Fibroblast of villous mesenchyme (primary cell): ENCODE measurements around the gene LCLAT1. TPM values are rescaled to one million over a fixed set of nuclear protein-coding genes. Genes with fewer than 3 reads are reported as not detected.

Source experiments
- DNase-seq: peaks from one replicate; pipeline ENCODE4 v3.0.0-alpha.2; 2010; ENCODE audit warnings: low read depth
- H3K4me3 ChIP-seq: 2 replicates; pipeline ENCODE4 v1.5.1; 2011; ENCODE audit warnings: low read depth, mild to moderate bottlenecking, low read length
- total RNA-seq: library from RNA; depleted of rRNA; stranded (reverse); fragments of >200 nt; gene quantifications from 2 replicates; pipeline ENCODE4 v1.2.3, GENCODE V29; 2012
- TF ChIP-seq, protein P1 (sequence below): IDR thresholded peaks from 2 replicates; pipeline ENCODE4 v1.5.1; 2012; ENCODE audit warnings: low read depth, mild to moderate bottlenecking, low read length; ENCODE audit not compliant: insufficient read depth

The LCLAT1 gene
- total RNA-seq, 1 donor: 50.1 TPM

DNA sequence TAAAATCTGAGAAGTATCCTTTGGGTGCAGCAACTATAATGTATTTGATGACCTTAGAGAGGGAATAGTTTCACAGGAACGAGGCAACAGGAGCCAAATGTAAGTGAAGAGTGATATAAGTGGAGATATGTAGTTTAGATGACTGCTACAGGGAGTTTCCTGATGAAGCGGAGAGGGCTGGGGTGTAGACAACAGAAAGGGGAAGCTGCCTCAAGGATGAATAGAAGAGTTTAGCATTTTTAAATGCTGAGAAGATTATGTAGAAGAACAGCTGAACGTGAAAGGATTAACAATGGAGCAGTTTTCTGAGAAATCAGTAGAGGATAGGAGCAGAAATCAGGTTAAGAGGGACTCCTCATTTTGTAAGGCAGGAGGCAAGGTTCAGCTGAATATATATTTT, 133.3 kb downstream of the LCLAT1 start:
- no peak for DNase-seq
- no peak overlapping the region for H3K4me3 ChIP-seq
- TF ChIP-seq, protein P1, sequence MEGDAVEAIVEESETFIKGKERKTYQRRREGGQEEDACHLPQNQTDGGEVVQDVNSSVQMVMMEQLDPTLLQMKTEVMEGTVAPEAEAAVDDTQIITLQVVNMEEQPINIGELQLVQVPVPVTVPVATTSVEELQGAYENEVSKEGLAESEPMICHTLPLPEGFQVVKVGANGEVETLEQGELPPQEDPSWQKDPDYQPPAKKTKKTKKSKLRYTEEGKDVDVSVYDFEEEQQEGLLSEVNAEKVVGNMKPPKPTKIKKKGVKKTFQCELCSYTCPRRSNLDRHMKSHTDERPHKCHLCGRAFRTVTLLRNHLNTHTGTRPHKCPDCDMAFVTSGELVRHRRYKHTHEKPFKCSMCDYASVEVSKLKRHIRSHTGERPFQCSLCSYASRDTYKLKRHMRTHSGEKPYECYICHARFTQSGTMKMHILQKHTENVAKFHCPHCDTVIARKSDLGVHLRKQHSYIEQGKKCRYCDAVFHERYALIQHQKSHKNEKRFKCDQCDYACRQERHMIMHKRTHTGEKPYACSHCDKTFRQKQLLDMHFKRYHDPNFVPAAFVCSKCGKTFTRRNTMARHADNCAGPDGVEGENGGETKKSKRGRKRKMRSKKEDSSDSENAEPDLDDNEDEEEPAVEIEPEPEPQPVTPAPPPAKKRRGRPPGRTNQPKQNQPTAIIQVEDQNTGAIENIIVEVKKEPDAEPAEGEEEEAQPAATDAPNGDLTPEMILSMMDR: no peak

DNA sequence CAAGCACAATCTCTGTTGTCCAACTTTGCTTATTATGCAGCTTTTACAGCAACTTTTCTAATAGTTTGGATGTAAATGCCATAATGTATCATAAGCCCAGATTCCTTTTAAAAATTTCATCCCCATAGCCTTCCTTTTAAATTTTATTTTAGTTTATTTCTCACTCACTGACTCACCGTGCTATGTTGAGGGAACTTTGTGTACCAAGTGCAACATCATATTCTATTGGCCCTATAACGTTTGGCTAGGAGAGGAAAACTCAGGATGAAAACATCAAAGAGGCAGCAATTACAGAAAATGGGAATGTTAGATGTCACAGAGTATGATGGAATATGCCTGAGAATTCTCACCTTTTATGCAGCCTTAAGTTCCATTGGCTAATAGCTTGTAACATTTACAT, 135.5 kb downstream of the LCLAT1 start:
- TF ChIP-seq, protein P1: no peak
- no peak overlapping the region for H3K4me3 ChIP-seq
- DNase-seq: no peak

DNA sequence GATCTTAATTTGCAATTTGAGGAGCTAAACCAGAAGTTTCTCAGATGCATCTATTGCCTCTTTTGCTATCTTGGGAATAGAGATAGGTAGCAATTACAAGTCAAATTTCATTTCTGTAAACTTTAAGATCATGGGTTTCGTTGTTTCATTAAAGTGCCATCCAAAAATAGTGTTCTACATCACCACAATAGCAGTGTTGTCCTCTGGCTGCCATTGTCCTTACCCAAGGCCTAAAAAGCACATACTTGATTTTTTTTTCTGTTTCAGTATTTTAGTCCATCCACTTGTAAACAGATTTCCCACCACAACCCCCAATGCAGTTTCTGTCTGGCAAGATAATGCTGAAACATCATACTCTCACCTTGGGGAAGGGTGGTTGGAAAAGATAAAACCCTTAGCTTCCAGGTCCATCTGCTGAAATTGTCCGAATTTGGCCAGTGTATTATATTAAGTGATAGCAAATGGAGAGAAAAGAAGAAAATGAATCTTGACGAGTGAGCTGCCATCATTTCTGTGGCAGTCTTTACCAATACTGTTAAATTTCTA, 136.2 kb downstream of the LCLAT1 start:
- H3K4me3 ChIP-seq: no peak overlapping the region
- DNase-seq: no peak
- TF ChIP-seq, protein P1: no peak

DNA sequence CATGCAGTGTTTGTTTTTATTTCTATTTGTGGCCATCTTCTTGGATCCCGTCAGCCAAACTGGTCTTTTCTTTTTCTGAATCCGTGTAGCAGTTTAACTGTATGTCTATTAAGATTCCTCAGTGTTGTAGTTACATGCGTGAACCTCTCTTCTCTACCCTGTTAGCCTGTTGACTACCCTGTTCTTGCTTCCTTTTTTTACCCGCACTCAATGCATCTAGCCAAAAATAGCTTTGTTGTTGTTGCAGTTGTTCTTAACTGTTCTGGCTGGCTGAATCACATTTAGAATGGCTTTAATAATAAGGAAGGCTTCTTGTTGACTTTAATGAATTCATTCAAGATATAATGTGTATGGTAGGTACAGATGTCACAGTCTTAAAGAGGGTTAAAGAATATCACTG, 137.1 kb downstream of the LCLAT1 start:
- DNase-seq: no peak
- no peak overlapping the region for H3K4me3 ChIP-seq
- TF ChIP-seq, protein P1: no peak

DNA sequence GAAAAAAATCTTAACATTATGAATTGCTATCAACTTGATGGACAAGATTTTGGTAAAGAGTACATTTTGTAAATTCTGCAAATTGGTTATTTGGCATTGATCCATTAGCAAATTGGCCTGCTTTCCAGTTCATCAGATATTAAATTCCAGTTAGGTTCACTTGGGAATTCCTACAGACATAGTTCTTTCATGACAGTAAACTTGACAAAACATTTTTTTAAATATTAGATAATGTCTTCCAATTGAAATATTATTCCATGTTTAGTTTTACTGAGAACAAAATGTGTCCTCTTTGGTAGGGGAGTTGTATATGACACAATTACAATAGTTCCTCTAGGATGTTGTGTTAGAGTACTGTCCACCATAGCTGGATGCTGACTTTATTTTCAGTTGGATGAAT, 141.9 kb downstream of the LCLAT1 start:
- TF ChIP-seq, protein P1: no peak
- no peak overlapping the region for H3K4me3 ChIP-seq
- DNase-seq: no peak

DNA sequence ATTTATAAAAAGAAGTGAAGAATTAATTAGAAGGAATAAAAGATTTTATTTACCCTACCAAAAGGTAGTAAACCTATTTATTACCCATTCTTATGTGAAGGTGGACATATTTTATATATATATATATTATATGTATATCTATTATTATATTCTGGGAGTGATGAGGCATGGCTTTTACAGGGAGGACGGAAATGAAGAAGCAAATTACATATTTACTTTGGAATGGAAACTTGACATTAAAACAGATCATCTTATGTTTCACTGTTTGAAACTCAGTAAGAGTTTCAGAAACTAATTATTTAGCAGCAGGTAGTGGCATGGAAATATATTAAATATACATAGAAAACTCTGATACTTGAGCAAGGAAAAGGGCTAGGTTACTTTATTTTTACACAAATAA, 143.4 kb downstream of the LCLAT1 start:
- TF ChIP-seq, protein P1: no peak
- DNase-seq: no peak
- H3K4me3 ChIP-seq: no peak overlapping the region

DNA sequence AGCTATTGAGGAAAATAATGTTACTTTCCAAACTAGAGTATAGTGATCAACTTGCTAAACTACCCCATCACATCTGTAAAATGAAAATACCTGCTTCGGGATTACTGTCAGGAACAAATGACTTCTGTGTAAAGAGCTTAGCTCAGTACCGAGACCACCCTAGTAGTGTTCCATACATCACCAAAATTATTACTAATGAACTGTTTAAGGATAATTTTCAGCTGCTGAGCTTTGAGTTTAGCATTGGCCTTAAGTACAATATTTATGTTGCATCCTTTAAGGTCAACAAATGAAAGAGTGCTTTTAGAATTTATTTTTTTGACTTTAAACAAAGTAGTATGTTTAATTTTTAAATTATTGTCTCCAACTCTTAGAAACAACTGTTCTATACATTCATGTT, 144.1 kb downstream of the LCLAT1 start:
- TF ChIP-seq, protein P1: no peak
- no peak overlapping the region for H3K4me3 ChIP-seq
- DNase-seq: no peak
